HG02588 (cell line): ENCODE measurements around the gene TPM2.

Experiments
- ATAC-seq: cut with Tn5 transposase; IDR thresholded peaks from one replicate; pipeline ENCODE4 v1.9.1; 2021; ENCODE audit warnings: mild to moderate bottlenecking, moderate library complexity; ENCODE audit not compliant: unreplicated experiment

TPM2 gene

GRCh38 chr9:35635730-35636129 lies 54.0 kb downstream of the TPM2 start:
- ATAC-seq, result no peak
